ENCODE data around the gene DKKL1.

The DKKL1 gene

DNA sequence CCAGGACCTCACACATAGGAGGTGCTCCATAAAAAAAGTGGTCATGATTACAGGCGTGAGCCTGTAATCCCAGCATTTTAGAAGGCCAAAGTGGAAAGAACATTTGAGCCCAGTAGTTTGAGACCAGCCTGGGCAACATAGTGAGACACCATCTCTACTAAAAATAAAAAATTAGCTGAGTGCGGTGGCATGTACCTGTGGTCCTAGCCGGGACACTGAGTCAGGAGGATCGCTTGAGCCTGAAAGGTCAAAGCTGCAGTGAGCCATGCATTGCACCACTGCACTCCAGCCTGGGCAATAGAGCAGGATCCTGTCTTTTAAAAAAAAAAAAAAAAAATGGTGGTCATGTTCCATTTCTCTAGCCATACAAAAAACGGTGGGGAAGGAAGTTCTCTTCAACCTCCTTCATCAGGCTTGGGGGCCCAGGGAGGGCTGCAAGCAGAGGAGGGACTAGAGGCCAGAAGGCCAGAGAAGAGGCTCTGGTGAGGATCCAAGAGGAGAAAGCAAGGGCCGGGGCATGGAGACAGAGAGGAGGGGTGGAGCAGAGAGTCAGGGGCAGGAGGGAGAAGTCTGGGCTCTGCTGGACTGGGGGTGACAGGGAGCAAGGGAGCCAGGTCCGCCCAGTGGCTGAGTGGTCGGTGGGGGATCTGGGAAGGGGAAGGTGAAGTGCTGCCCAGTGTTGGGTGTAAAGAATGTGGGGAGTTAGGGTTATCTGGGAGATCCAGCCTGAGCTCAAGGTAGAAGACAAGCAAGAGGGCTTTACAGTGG, 33.2 kb downstream of the DKKL1 start:
- FAIRE-seq, result no peak

DNA sequence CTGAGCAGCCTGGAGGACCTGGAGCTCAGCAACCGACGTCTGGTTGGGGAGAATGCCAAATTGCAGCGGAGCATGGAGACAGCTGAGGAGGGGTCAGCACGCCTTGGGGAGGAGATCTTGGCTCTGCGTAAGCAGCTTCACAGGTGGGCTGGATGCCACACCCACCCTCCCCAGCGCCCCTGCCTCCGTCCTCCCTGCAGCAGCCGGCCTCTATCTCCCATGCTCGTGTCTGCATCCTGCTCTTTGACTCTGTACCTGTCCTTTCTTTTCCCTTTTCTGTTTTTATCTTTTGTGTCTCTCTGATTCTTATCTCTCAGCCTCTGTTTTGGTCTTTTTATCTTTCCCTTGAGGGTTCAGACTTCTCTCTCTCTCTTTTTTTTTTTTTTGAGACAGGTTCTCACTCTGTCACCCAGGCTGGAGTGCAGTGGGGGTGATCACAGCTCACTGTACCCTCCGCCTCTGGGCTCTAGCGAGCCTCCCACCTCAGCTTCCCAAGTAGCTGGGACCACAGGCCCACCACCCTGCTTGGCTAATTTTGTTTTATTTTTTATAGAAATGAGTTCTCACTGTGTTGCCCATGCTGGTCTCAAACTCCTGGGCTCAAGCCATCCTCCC, 34.4 kb downstream of the DKKL1 start:
- no peak for FAIRE-seq

DNA sequence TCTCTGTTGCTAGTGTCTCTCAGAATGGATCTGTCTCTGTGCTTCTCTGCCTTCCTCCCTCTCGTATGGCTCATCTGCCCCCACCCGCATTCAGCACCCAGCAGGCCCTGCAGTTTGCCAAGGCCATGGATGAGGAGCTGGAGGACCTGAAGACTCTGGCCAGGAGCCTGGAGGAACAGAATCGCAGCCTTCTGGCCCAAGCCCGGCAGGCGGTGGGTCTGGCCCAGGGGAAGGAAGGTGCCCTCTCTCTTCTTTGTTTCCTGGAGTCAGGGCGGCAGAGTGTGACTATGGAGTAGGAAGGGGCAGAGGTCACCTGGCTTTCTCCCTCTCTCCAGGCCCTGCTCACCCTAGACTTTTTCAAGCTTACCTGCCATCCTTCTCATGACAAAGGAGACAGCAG, 35.3 kb downstream of the DKKL1 start:
- FAIRE-seq, result no peak

DNA sequence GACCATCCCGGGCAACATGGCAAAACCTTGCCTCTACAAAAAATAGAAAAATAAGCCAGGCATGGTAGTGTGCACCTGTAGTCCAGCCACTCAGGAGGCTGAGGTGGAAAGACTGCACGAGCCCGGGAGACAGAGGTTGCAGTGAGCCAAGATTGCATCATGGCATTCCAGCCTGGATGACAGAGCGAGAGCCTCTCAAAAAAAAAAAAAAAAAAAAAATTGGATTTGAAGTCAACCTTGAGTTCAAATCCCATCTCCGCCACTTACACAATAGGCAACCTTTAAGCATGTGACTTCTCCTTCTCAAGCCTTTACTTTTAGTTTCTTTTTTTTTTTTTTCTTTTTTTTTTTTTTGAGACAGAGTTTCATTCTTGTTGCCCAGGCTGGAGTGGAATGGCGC, 36.4 kb downstream of the DKKL1 start:
- no peak for FAIRE-seq

- FAIRE-seq, result no peak
These were observed 39.9 kb downstream of the DKKL1 start for GRCh38 chr19:49403404-49404187.

DNA sequence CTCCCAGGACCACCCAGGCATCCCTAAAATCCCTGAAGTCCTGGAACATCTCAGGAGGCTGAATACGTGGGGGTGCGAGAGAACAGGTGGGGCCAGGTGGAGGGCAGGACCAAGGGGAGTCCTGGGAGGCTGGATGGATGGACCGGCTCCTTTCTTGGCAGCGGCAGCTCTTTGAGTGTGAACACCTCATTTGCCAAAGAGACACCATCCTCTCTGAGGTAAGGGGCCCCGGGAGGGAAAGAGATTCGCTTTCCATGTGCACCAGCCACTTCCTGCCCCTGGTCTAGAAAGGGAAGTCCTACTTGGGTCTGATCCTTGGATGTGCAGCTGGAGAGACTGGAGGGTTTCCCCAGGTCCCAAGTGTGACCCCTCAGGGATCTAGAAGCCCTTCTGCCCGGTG, 43.4 kb downstream of the DKKL1 start:
- no peak for FAIRE-seq

- no peak for FAIRE-seq
These were observed 43.9 kb downstream of the DKKL1 start for GRCh38 chr19:49407482-49408015.

DNA sequence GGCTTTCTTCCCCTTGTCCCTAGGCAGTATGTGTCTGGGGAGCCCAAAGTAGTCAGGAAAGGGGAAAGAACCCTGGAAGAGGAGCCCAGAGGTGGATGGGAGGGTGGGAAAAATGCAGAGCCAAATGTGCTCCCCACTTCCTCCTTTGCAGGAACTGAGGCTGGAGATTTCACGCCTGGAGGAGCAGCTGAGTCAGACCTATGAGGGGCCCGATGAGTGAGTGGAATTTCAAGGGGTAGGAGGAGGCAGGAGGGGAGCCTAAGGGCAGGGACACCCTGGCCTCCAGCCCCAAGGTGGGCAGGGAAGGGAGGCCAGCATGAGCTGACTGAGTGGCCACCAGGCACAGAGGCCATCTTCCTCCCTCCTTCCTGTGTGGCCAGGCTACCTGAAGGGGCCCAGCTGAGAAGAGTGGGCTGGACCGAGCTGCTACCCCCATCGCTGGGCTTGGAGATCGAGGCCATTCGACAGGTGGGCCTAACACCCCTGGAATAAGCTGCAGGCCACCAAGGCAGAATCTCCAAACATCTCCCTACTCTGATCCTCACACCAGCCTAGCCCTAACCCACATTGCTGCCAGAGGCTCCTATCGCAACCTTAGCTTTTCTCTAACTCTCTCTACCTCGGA, 45.3 kb downstream of the DKKL1 start:
- FAIRE-seq, result no peak

DNA sequence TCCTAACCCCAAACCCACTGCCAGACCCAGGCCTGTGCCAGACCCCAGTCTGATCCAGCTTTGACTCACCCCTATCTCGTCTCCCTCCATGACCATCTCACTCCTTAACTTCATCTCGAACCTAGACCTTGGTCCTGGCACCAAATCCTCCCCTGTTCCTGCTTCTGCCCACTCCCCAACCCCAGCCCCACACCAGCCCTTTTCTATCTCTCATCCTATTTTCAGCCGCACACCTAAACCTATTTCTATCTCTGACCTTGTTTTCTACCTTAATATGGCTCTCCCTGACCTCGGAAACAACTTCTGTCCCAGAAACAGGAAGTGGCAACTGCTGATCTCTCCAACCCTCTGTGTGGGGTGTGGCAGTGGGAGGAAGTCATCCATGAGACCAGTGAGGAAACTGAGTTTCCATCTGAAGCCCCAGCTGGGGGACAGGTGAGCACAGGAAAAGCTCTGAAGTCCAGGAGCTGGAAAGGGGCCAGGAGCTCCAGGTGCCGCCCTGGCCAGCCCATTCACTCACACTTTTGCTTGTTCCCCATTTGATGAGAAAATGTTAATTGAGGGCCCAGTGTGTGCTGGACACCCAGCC, 45.9 kb downstream of the DKKL1 start:
- FAIRE-seq, result no peak

- no peak for FAIRE-seq
These were observed 48.1 kb downstream of the DKKL1 start for GRCh38 chr19:49411681-49412326.

GRCh38 chr19:49413348-49413747, 49.7 kb downstream of the DKKL1 start:
- no peak for FAIRE-seq

GRCh38 chr19:49414256-49414655, 50.6 kb downstream of the DKKL1 start:
- no peak for FAIRE-seq

- FAIRE-seq, result no peak
These were observed 51.6 kb downstream of the DKKL1 start for GRCh38 chr19:49415102-49415809.

DNA sequence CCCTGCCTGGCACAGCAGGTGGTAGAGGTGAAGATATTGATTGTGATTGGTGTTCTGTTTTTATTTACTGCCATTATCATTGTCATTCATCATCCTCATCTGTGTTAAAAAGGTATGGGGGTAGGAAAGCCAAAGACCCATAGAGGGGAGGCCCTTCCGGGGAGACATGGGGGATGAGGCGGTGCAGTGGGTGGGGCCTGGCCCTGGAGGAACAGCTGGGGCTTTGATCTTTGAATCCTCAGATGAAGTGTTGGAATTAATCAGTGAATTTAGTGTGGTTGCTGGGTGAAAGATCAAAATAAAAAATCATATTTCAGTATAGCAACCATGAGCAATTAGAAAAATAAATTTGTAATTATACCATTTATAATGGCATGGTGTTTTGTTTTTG, 52.1 kb downstream of the DKKL1 start:
- no peak for FAIRE-seq

- FAIRE-seq, result no peak
These were observed 53.4 kb downstream of the DKKL1 start for GRCh38 chr19:49417088-49417487.

GRCh38 chr19:49418511-49418910, 54.8 kb downstream of the DKKL1 start:
- FAIRE-seq, result no peak

- FAIRE-seq, result no peak
These were observed 55.5 kb downstream of the DKKL1 start for GRCh38 chr19:49419173-49419572.

GRCh38 chr19:49420227-49420626, 56.5 kb downstream of the DKKL1 start:
- FAIRE-seq, result no peak

DNA sequence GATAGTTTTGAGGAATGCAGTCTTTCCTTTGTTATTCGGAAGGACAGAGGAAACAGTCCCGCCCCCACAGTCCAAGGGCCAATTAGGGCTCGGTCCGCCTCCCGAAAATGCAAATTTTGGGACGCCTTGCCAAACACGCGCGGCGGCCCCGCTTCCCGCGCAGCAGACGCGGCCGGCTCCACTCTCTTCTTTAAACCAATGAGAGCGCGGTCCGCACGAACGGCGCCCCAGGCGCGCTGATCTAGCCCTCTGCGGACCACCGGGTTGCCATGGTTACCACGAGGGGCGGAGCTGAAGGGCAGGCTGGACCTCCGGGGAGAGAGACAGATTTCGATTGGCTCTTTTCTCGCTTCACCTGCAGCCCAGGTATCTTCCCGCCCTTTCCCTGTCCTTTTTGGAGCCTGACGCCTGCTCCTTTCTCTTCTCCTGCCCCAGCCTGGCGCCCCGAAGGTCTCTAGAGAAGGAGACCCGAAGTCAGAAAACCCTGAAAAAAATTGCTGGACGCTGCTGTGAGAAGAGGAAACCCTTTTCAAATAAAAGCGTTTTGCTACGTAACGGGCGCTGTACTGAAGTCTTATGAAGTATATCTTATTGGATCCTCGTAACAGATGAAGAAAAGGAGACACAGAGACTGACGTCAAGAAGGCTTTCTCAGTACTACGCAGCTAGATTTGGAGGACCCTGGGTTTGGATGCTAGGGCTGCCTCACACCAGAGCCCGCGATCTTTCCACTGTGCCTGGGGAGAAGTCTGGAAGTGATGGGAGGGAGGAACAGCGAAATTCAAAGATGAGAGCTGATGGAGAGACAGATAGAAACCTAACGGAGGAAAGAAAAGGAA, 57.6 kb downstream of the DKKL1 start:
- FAIRE-seq, result no peak

DNA sequence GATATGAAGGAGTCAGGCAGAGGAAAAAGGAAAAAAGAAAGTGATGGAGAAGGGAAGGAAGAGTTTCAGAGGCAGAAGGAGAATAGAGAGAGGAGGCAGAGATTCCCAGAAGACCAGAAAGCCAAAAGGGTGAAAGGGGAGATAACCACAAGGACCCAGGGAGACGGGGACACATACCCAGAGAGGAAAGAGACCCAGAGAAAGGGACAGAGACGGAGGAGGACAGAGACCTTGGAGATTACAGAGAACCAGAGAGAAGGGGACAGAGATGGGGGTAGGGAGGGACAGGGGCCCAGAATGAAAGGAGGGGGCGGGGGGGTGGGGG, 58.2 kb downstream of the DKKL1 start:
- FAIRE-seq, result no peak

Measured in colon (tissue), 2 donors.